Neuronal stem cell (in vitro differentiated cells): ENCODE data around the gene CLTB. TPM values are rescaled to one million over a fixed set of nuclear protein-coding genes. Genes with fewer than 3 reads are reported as not detected.

ENCODE experiments used
- DNase-seq: peaks from one replicate; pipeline ENCODE4 v3.0.0-alpha.2; 2013; ENCODE audit warnings: low spot score
- H2AFZ ChIP-seq: one replicate; pipeline ENCODE4 v1.6.1; 2013; ENCODE audit warnings: mild to moderate bottlenecking, low read length, inconsistent platforms
- H2AK5ac ChIP-seq: 2 replicates; pipeline ENCODE4 v1.6.1; 2013; ENCODE audit warnings: low read depth, mild to moderate bottlenecking, inconsistent platforms, low read length, moderate library complexity, mixed read lengths
- H2BK120ac ChIP-seq: 2 replicates; pipeline ENCODE4 v1.6.1; 2013; ENCODE audit warnings: low read depth, mild to moderate bottlenecking, inconsistent platforms, low read length, moderate library complexity, mixed read lengths
- H2BK12ac ChIP-seq: one replicate; pipeline ENCODE4 v1.6.1; 2013; ENCODE audit warnings: low read length, inconsistent platforms
- H2BK15ac ChIP-seq: 2 replicates; pipeline ENCODE4 v1.6.1; 2013; ENCODE audit warnings: mild to moderate bottlenecking, low read length, inconsistent platforms, mixed read lengths
- H2BK5ac ChIP-seq: one replicate; pipeline ENCODE4 v1.6.1; 2013; ENCODE audit warnings: inconsistent platforms, mild to moderate bottlenecking, low read length, moderate library complexity
- H3K14ac ChIP-seq: one replicate; pipeline ENCODE4 v1.6.1; 2013; ENCODE audit warnings: low read length, inconsistent platforms
- H3K18ac ChIP-seq: 2 replicates; pipeline ENCODE4 v1.6.1; 2013; ENCODE audit warnings: low read length, inconsistent platforms
- H3K23ac ChIP-seq: 2 replicates; pipeline ENCODE4 v1.6.1; 2013; ENCODE audit warnings: low read depth, mild to moderate bottlenecking, mixed read lengths, low read length, inconsistent platforms; ENCODE audit not compliant: poor library complexity
- H3K27ac ChIP-seq: replicated peaks from 3 replicates; pipeline ENCODE4 v1.5.1; 2013; ENCODE audit warnings: low read length, inconsistent platforms
- H3K27me3 ChIP-seq, 3 experiments: 2 replicates each; pipeline ENCODE4 v1.6.1; 2013; ENCODE audit warnings: low read length in 3 of 3, mild to moderate bottlenecking in 2 of 3, inconsistent platforms in 1 of 3, low read depth in 1 of 3, mixed read lengths in 1 of 3, moderate library complexity in 1 of 3; ENCODE audit not compliant: control insufficient read depth in 3 of 3, insufficient read depth in 3 of 3
- H3K36me3 ChIP-seq, 2 donors: replicated peaks in 1 of 2; 2 replicates each; pipeline ENCODE4 v1.6.1; 2013; ENCODE audit warnings: low read length in 2 of 2; ENCODE audit not compliant: control insufficient read depth in 2 of 2, insufficient read depth in 2 of 2
- H3K4ac ChIP-seq: 2 replicates; pipeline ENCODE4 v1.6.1; 2013; ENCODE audit warnings: inconsistent platforms, mild to moderate bottlenecking, low read length, moderate library complexity
- H3K4me1 ChIP-seq, 2 donors: 1 replicate in 1 of 2; 2 replicates in 1 of 2; pipeline ENCODE4 v1.6.1; 2013; ENCODE audit warnings: low read length in 2 of 2, low read depth in 1 of 2; ENCODE audit not compliant: control insufficient read depth in 2 of 2, insufficient read depth in 1 of 2
- H3K4me2 ChIP-seq: one replicate; pipeline ENCODE4 v1.6.1; 2013; ENCODE audit warnings: mild to moderate bottlenecking, low read length, inconsistent platforms; ENCODE audit not compliant: insufficient read depth, poor library complexity, severe bottlenecking
- H3K4me3 ChIP-seq, 2 donors: 2 replicates each; pipeline ENCODE4 v1.5.1; 2013; ENCODE audit warnings: low read length in 2 of 2, mild to moderate bottlenecking in 2 of 2, inconsistent platforms in 1 of 2, moderate library complexity in 1 of 2
- H3K79me1 ChIP-seq: one replicate; pipeline ENCODE4 v1.6.1; 2013; ENCODE audit warnings: low read depth, mild to moderate bottlenecking, inconsistent platforms, low read length, moderate library complexity
- H3K9ac ChIP-seq: one replicate; pipeline ENCODE4 v1.6.1; 2013; ENCODE audit warnings: mild to moderate bottlenecking, low read depth, low read length, inconsistent platforms; ENCODE audit not compliant: poor library complexity
- H3K9me3 ChIP-seq, 2 donors: replicated peaks in 1 of 2; 2 replicates each; pipeline versions ENCODE3 to v1.6.1; 2013; ENCODE audit warnings: low read length in 2 of 2, mild to moderate bottlenecking in 2 of 2, inconsistent platforms in 1 of 2, low read depth in 1 of 2, mixed read lengths in 1 of 2, moderate library complexity in 1 of 2; ENCODE audit not compliant: control insufficient read depth in 2 of 2, insufficient read depth in 1 of 2
- H4K8ac ChIP-seq: one replicate; pipeline ENCODE4 v1.6.1; 2013; ENCODE audit warnings: low read depth, mild to moderate bottlenecking, inconsistent platforms, low read length, moderate library complexity
- H4K91ac ChIP-seq: one replicate; pipeline ENCODE4 v1.6.1; 2013; ENCODE audit warnings: low read length, low read depth, mild to moderate bottlenecking, inconsistent platforms; ENCODE audit not compliant: poor library complexity
- WGBS, 2 donors: extraction: QIAGEN DNeasy Blood & Tissue Kit; methylation state at CpG; one replicate each; pipeline ENCODE4 v1.1.7; 2013; ENCODE audit warnings: missing lambda C conversion rate in 2 of 2, mixed read lengths in 1 of 2; ENCODE audit not compliant: insufficient read length in 2 of 2, insufficient replicate concordance in 1 of 2; ENCODE audit errors: extremely low coverage in 2 of 2; 5-methylcytosine and 5-hydroxymethylcytosine counted together
- polyA plus RNA-seq, 2 experiments: library from polyadenylated mRNA; stranded (reverse); fragments of 200-250 nt; gene quantifications; one replicate each; pipeline ENCODE4 v1.2.3, GENCODE V29; 2013

The CLTB gene
- polyA plus RNA-seq (2013, experiment 1 of 2), result 21.0 TPM
- polyA plus RNA-seq (2013, experiment 2 of 2), result 20.3 TPM

- peak within 1 kb of the TSS; percentile 77 for H3K18ac ChIP-seq
- peak within 1 kb of the TSS; percentile 75 to 92 for H3K4me3 ChIP-seq
- peak within 1 kb of the TSS; percentile 76 for H3K14ac ChIP-seq
- peak within 1 kb of the TSS; percentile 56 for H2BK5ac ChIP-seq
- H3K27ac ChIP-seq, result no peak within 1 kb of the TSS
- peak within 1 kb of the TSS; percentile 65 for H2BK12ac ChIP-seq
- H2AFZ ChIP-seq, result peak within 1 kb of the TSS; percentile 95
- peak within 1 kb of the TSS; percentile 90 for H3K9ac ChIP-seq
- H4K91ac ChIP-seq, result no peak within 1 kb of the TSS
- no peak within 1 kb of the TSS for H3K4ac ChIP-seq
- no peak within 1 kb of the TSS for H4K8ac ChIP-seq
- WGBS, 2 donors, result no CpG with 5 or more reads among the region's 107 CpGs
- H3K4me2 ChIP-seq, result peak within 1 kb of the TSS; percentile 85
- H3K79me1 ChIP-seq, result peaks cover 2% of the 10 kb centered on the region
- peak within 1 kb of the TSS; percentile 32 for H2AK5ac ChIP-seq
- peaks cover 0 to 16% (median 7%) of the 10 kb centered on the region in 3 experiments for H3K27me3 ChIP-seq
- DNase-seq, result peak; percentile 87
- peak within 1 kb of the TSS; percentile 82 for H2BK15ac ChIP-seq
- no peaks in the 10 kb centered on the region for H3K36me3 ChIP-seq
- peaks cover 5 to 8% of the 10 kb centered on the region in 2 donors for H3K9me3 ChIP-seq
- peak within 1 kb of the TSS; percentile 46 for H3K23ac ChIP-seq
- no peak within 1 kb of the TSS for H2BK120ac ChIP-seq
- H3K4me1 ChIP-seq, result peaks cover 7% of the 10 kb centered on the region in 2 donors
Observed at GRCh38 chr5:176415952-176416924, at the start of gene CLTB. Gene CLTB, minus strand, starts transcription at chr5:176416539. Its CDS starts 176 bp downstream, at chr5:176416363.

GRCh38 chr5:176463113-176463764, 46.9 kb upstream of the CLTB start:
- H3K9me3 ChIP-seq, result no peaks in the 10 kb centered on the region

GRCh38 chr5:176461349-176461748, 45.0 kb upstream of the CLTB start:
- Histone ChIP-seq H3K27ac (no peak overlapping the region), H2BK5ac (no peak overlapping the region), H2AFZ (no peak overlapping the region), H3K18ac (no peak overlapping the region), H3K4me1 (no peaks in the 10 kb centered on the region), H3K4me2 (no peak overlapping the region), H2BK120ac (no peak overlapping the region), H3K14ac (no peak overlapping the region), H3K9me3 (no peaks in the 10 kb centered on the region), H4K8ac (no peak overlapping the region), H3K4me3 (no peak overlapping the region), H3K27me3 (no peaks in the 10 kb centered on the region), H3K79me1 (peaks cover 6% of the 10 kb centered on the region), H4K91ac (no peak overlapping the region), H2AK5ac (no peak overlapping the region), H3K4ac (no peak overlapping the region), H2BK15ac (no peak overlapping the region), H3K9ac (no peak overlapping the region), H3K36me3 (peaks cover 2 to 25% of the 10 kb centered on the region in 2 donors), H2BK12ac (no peak overlapping the region), H3K23ac (no peak overlapping the region)
- WGBS, 2 donors, result no CpG with 5 or more reads among the region's 2 CpGs
- DNase-seq, result no peak

More at GRCh38 chr5:176463113-176463764, 46.9 kb upstream of the CLTB start:
- no peaks in the 10 kb centered on the region for H3K4me1 ChIP-seq
- no peak overlapping the region for H4K91ac ChIP-seq
- no peak overlapping the region for H2AK5ac ChIP-seq
- no peak overlapping the region for H3K4me3 ChIP-seq
- peaks cover 5% of the 10 kb centered on the region for H3K79me1 ChIP-seq
- H2BK5ac ChIP-seq, result no peak overlapping the region
- H4K8ac ChIP-seq, result no peak overlapping the region
- no peak overlapping the region for H3K14ac ChIP-seq
- no peak overlapping the region for H3K4ac ChIP-seq
- no peak overlapping the region for H2AFZ ChIP-seq
- H2BK15ac ChIP-seq, result no peak overlapping the region
- H2BK12ac ChIP-seq, result no peak overlapping the region
- WGBS, 2 donors, result no CpG with 5 or more reads among the region's 7 CpGs
- no peak overlapping the region for H3K4me2 ChIP-seq
- no peak overlapping the region for H2BK120ac ChIP-seq
- H3K27ac ChIP-seq, result no peak overlapping the region
- H3K9ac ChIP-seq, result no peak overlapping the region
- peaks cover 2 to 29% of the 10 kb centered on the region in 2 donors for H3K36me3 ChIP-seq
- no peak overlapping the region for H3K18ac ChIP-seq
- H3K27me3 ChIP-seq, result no peaks in the 10 kb centered on the region
- no peak for DNase-seq
- no peak overlapping the region for H3K23ac ChIP-seq
